Lower lobe of right lung (tissue), 2 donors: ENCODE data around the gene INPP5A. TPM values are rescaled to one million over a fixed set of nuclear protein-coding genes. Genes with fewer than 3 reads are reported as not detected.
"Not testable (repeated sequence)": the region's sequence is repeated elsewhere in the genome, so short reads cannot be mapped to it uniquely, and the experiment has no call there.

ENCODE experiments used
- ATAC-seq, 2 donors: fragments of 200-7000 bp; cut with Tn5 transposase; one replicate each; pipeline ENCODE4 v1.9.1; 2020 to 2022; ENCODE audit warnings: mild to moderate bottlenecking in 2 of 2, moderate library complexity in 2 of 2
- DNase-seq: peaks from one replicate; pipeline ENCODE4 v3.0.0-alpha.2; 2020
- H3K27ac ChIP-seq: fragments of 200-600 bp; one replicate; pipeline ENCODE4 v1.8.0; 2022
- H3K27me3 ChIP-seq: fragments of 200-600 bp; one replicate; pipeline ENCODE4 v1.8.0; 2022; ENCODE audit warnings: low read depth
- H3K36me3 ChIP-seq: fragments of 200-600 bp; one replicate; pipeline ENCODE4 v1.8.0; 2022; ENCODE audit warnings: mild to moderate bottlenecking
- H3K4me1 ChIP-seq: fragments of 200-600 bp; one replicate; pipeline ENCODE4 v1.8.0; 2022
- H3K4me3 ChIP-seq: fragments of 200-600 bp; one replicate; pipeline ENCODE4 v1.8.0; 2022; ENCODE audit warnings: mild to moderate bottlenecking
- H3K9me3 ChIP-seq: fragments of 200-600 bp; one replicate; pipeline ENCODE4 v1.8.0; 2022
- CTCF ChIP-seq: fragments of 200-600 bp; IDR thresholded peaks from one replicate; pipeline ENCODE4 v1.8.0; 2022; ENCODE audit warnings: antibody characterized with exemption, mild to moderate bottlenecking
- intact Hi-C: fragments of 100-400 bp; cut with DNase I; formaldehyde crosslinking; loops from one replicate; pipeline ENCODE4 v1.11.0; 2022
- total RNA-seq: library from RNA; stranded (reverse); fragmentation: NEBNext Ultra II Directional; extraction: Animal tissue kit (Norgen Biotek cat#: 25700); gene quantifications from one replicate; pipeline ENCODE4 v1.2.1, GENCODE V29; 2021
- donor health status: DM: no; HTN: yes; CAD: no; lungs with severe emphysema.

Gene INPP5A
- total RNA-seq, 1 donor from 2014 or later, result 34.1 TPM

- ATAC-seq, result no peak
- H3K9me3 ChIP-seq, result no peaks in the 10 kb centered on the region
- intact Hi-C loops, result no loop called here
- no peak for DNase-seq
- no peaks in the 10 kb centered on the region for H3K27me3 ChIP-seq
- TF ChIP-seq CTCF, result no peak
- H3K36me3 ChIP-seq, result no peaks in the 10 kb centered on the region
- peaks cover 50% of the 10 kb centered on the region for H3K4me1 ChIP-seq
- H3K4me3 ChIP-seq, result no peak overlapping the region
- peak overlapping the region; percentile 46 for H3K27ac ChIP-seq
Observed at GRCh38 chr10:132550366-132551092, 12.9 kb downstream of the INPP5A start.

- ATAC-seq, result peak; percentile 14 to 24
Observed at GRCh38 chr10:132551093-132551807, 13.7 kb downstream of the INPP5A start.

GRCh38 chr10:132551808-132552130 is 14.2 kb downstream of the INPP5A start:
- TF ChIP-seq CTCF, result no peak
- H3K4me1 ChIP-seq, result peaks cover 50% of the 10 kb centered on the region
- H3K36me3 ChIP-seq, result no peaks in the 10 kb centered on the region
- H3K27ac ChIP-seq, result peak overlapping the region; percentile 46
- ATAC-seq (no peak), DNase-seq (no peak)
- no peaks in the 10 kb centered on the region for H3K9me3 ChIP-seq
- no peaks in the 10 kb centered on the region for H3K27me3 ChIP-seq
- intact Hi-C loops, result no loop called here
- H3K4me3 ChIP-seq, result no peak overlapping the region

More at GRCh38 chr10:132551093-132551807, 13.7 kb downstream of the INPP5A start:
- Histone ChIP-seq H3K36me3 (no peaks in the 10 kb centered on the region), H3K27me3 (no peaks in the 10 kb centered on the region), H3K4me3 (no peak overlapping the region), H3K4me1 (peaks cover 50% of the 10 kb centered on the region), H3K27ac (peak overlapping the region; percentile 46), H3K9me3 (no peaks in the 10 kb centered on the region)
- no peak for DNase-seq
- intact Hi-C loops, result no loop called here
- no peak for TF ChIP-seq CTCF

- H3K4me1 ChIP-seq, result peaks cover 44% of the 10 kb centered on the region
- ATAC-seq, result not testable (repeated sequence)
Observed at GRCh38 chr10:132552635-132553034, 15.0 kb downstream of the INPP5A start.

GRCh38 chr10:132553568-132553967 is 16.0 kb downstream of the INPP5A start:
- H3K4me3 ChIP-seq, ATAC-seq, intact Hi-C loops, H3K9me3 ChIP-seq, H3K27me3 ChIP-seq, H3K36me3 ChIP-seq, H3K27ac ChIP-seq, DNase-seq: not testable (repeated sequence)
- peaks cover 44% of the 10 kb centered on the region for H3K4me1 ChIP-seq

More at GRCh38 chr10:132552635-132553034, 15.0 kb downstream of the INPP5A start:
- H3K9me3 ChIP-seq, DNase-seq, intact Hi-C loops, H3K36me3 ChIP-seq, H3K4me3 ChIP-seq, H3K27ac ChIP-seq, H3K27me3 ChIP-seq: not testable (repeated sequence)

GRCh38 chr10:132554053-132554990 is 16.7 kb downstream of the INPP5A start:
- ATAC-seq (no peak), DNase-seq (no peak)
- Histone ChIP-seq H3K36me3 (no peaks in the 10 kb centered on the region), H3K4me1 (peaks cover 40% of the 10 kb centered on the region), H3K27me3 (no peaks in the 10 kb centered on the region), H3K9me3 (no peaks in the 10 kb centered on the region), H3K4me3 (no peak overlapping the region), H3K27ac (no peak overlapping the region)
- TF ChIP-seq CTCF, result no peak
- intact Hi-C loops, result no loop called here
